Measurements from ENCODE around the gene SELENOI.

SELENOI gene

DNA sequence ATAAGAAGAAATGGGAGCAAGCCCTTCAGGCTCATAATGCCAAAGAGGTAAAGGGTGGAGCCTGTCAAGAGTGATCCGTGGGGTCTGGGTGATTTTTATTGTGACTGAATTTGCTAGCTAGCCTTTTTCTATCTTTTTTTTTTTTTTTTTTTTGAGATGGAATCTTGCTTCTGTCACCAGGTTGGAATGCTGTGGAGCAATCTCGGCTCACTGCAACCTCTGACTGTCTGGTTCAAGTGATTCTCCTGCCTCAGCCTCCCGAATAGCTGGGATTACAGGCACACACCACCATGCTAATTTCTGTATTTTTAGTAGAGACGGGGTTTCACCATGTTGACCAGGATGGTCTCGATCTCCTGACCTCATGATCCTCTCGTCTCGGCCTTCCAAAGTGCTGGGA, 84.9 kb downstream of the SELENOI start:
- Mint-ChIP-seq H3K9me3 (no peaks in the 10 kb centered on the region), H3K36me3 (ENCODE audit: low read depth) (no peaks in the 10 kb centered on the region), H3K4me3 (no peak overlapping the region), H3K27me3 (peaks cover 10% of the 10 kb centered on the region), H3K4me1 (ENCODE audit: low read depth) (no peaks in the 10 kb centered on the region), H3K27ac (no peak overlapping the region)
- DNase-seq: no peak

DNA sequence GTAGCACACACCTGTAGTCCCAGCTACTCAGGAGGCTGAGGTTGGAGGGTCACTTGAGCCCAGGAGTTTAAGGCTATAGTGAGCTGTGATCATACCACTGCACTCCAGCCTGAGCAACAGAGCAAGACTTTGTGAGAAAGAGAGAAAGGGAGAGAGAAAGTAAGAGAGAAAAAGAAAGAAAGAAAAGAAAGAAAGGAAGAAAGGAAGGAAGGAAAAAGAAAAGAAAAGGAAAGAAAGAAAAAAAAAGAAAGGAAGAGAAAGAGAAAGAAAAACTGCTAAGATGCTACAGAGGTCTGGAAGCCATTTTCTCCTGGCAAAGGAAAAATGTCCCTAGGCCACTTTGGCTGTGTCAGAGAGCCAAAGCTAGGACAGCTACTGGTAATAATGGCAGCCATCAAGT, 86.4 kb downstream of the SELENOI start:
- Mint-ChIP-seq H3K4me3 (no peak overlapping the region), H3K36me3 (ENCODE audit: low read depth) (no peaks in the 10 kb centered on the region), H3K9me3 (no peaks in the 10 kb centered on the region), H3K27ac (no peak overlapping the region), H3K27me3 (peaks cover 10% of the 10 kb centered on the region), H3K4me1 (ENCODE audit: low read depth) (no peaks in the 10 kb centered on the region)
- DNase-seq: no peak

DNA sequence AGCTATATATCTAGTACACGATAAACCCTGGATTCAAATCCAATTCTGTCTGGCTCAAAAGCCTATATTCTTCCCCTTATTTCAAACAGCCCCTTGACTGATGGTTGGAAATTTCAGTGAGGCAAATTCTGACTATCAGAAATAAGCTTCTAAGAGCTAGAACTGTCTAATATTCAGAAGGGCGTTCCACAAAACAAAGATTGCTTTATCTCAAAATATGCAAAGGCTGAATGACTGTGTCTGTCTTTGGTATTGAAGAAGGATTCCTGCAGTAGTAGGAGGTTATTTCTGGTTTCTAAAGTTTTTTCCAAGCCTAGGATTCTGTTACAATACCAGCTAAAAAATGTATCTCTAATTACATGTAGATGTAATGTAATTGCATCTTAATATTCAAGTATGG, 86.9 kb downstream of the SELENOI start:
- Mint-ChIP-seq H3K27ac (no peak overlapping the region), H3K36me3 (ENCODE audit: low read depth) (no peaks in the 10 kb centered on the region), H3K4me3 (no peak overlapping the region), H3K4me1 (ENCODE audit: low read depth) (no peaks in the 10 kb centered on the region), H3K9me3 (no peaks in the 10 kb centered on the region), H3K27me3 (peaks cover 10% of the 10 kb centered on the region)
- DNase-seq: no peak

DNA sequence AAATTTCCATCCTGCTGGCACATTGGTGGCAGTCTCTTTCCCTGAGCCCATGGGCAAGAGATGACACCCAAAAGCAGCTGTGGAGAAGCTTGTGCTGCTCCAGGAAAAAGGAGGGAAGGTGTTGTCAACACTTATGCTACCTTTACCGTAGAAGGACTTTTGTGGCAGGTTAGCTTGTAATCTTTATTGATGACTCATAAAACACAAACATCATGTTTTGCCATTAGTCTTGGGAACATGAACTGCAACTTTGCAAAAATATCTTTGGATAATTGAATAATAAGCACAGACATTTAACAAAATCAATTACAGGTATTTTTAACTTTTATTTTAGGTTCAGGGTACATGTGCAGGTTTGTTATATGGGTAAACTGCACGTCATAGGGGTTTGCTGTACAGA, 89.2 kb downstream of the SELENOI start:
- Mint-ChIP-seq H3K4me3 (no peak overlapping the region), H3K27me3 (peaks cover 15% of the 10 kb centered on the region), H3K27ac (no peak overlapping the region), H3K4me1 (ENCODE audit: low read depth) (no peaks in the 10 kb centered on the region), H3K9me3 (no peaks in the 10 kb centered on the region), H3K36me3 (ENCODE audit: low read depth) (no peaks in the 10 kb centered on the region)
- DNase-seq: no peak

DNA sequence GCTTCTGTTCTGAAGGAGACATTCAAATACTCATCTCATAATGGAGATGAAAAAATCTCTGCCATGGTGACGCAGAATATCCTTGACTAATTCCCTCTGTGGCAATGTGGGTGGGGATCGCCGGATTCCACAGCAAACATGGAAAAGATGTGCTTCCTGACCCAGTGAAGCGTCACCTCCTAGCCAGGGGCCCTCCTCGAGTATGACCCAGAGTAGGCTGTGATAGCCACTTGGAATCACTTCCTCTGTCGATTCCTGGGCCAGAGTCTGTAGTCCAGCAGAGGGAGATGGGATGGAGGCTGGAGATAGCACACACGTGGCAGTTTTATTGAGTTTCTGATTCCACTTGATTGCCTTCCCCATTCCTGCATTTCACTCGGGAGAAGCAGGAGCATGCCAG, 92.6 kb downstream of the SELENOI start:
- H3K4me1 Mint-ChIP-seq (ENCODE audit: low read depth): no peaks in the 10 kb centered on the region
- H3K27me3 Mint-ChIP-seq: peaks cover 4% of the 10 kb centered on the region
- no peak overlapping the region for H3K27ac Mint-ChIP-seq
- H3K36me3 Mint-ChIP-seq (ENCODE audit: low read depth): no peaks in the 10 kb centered on the region
- H3K9me3 Mint-ChIP-seq: no peaks in the 10 kb centered on the region
- no peak for DNase-seq
- no peak overlapping the region for H3K4me3 Mint-ChIP-seq

DNA sequence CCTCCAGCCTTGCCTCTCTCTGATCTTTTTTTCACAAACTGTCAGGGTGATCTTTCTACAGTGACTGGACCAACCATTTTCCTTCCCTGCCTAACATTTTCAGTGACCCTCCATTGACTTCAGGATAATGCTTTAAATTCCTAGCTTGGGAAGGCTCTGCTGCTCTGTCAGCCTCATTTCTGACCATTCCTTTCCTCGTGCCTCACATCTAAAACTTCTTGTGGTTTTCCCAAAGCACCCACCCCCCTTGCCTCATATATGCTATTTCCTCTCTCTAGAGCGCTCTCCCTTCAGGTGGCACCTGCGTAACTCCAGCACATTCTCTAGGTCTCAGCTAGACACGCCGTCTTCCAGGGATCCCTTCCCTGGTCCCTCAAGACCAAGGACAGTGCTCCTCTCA, 93.0 kb downstream of the SELENOI start:
- Mint-ChIP-seq H3K4me1 (ENCODE audit: low read depth) (no peaks in the 10 kb centered on the region), H3K27me3 (peaks cover 4% of the 10 kb centered on the region), H3K36me3 (ENCODE audit: low read depth) (no peaks in the 10 kb centered on the region), H3K4me3 (no peak overlapping the region), H3K9me3 (no peaks in the 10 kb centered on the region), H3K27ac (no peak overlapping the region)
- no peak for DNase-seq

DNA sequence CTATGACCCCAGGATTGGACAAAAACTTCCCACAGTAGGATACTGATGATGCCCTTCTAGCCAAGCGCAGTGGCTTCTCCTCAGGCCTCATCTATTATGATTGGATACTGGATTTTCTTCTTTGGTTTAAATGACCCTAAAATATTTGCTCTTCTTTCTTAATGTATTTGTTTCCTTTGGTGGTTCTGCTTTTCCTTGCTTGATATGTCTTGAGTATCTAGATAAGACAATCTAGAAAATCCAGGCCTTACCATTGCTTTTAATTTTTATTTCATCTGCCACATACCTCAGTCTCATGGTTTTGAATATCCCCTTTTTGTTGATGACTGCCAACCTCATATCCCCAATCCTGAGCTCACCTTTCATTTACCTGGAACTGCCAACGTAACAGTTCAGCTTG, 96.4 kb downstream of the SELENOI start:
- Mint-ChIP-seq H3K36me3 (ENCODE audit: low read depth) (no peaks in the 10 kb centered on the region), H3K9me3 (no peaks in the 10 kb centered on the region), H3K27ac (no peak overlapping the region), H3K27me3 (peaks cover 4% of the 10 kb centered on the region), H3K4me1 (ENCODE audit: low read depth) (no peaks in the 10 kb centered on the region), H3K4me3 (no peak overlapping the region)
- DNase-seq: no peak

DNA sequence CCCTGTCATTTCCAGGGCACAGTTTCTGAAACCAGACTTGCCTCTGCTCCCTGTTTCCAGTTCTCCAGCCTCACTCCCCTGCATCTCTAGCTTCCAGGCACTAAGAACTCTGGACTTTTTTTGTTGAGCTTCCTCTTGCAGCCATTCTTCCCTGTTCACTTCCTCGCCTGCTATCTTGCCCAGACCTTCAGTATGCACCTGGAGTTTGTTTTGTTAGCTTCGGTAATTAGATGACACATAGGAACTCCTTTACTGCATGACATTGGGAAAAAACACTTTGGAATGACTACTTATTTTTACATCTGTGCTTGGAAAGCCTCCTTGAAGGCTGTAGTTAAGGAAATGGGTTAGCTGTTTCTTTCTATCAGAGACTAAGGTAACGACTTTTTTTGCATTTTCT, 96.8 kb downstream of the SELENOI start:
- Mint-ChIP-seq H3K4me3 (no peak overlapping the region), H3K27me3 (peaks cover 4% of the 10 kb centered on the region), H3K4me1 (ENCODE audit: low read depth) (no peaks in the 10 kb centered on the region), H3K36me3 (ENCODE audit: low read depth) (no peaks in the 10 kb centered on the region), H3K27ac (no peak overlapping the region), H3K9me3 (no peaks in the 10 kb centered on the region)
- no peak for DNase-seq

DNA sequence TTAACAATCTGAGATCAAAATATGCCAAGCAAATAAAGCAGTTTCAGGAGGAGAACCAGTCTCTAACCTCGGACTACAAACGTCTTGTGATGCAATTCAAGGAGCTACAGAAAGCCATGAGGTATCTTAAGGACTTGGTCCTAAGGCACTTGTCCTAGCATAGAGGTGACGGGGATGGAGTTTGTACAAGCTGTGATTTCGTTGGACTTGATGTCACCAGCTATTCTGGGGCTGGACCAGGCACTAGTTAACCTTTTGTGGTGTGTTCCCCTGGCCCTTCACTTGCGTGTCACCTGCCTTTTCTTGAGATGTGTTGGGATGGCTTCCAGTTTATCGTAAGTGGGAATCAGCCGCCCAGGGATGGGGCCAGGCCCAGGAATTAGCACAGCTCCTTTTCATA, 98.3 kb downstream of the SELENOI start:
- no peak overlapping the region for H3K4me3 Mint-ChIP-seq
- no peaks in the 10 kb centered on the region for H3K4me1 Mint-ChIP-seq (ENCODE audit: low read depth)
- H3K9me3 Mint-ChIP-seq: no peaks in the 10 kb centered on the region
- H3K36me3 Mint-ChIP-seq (ENCODE audit: low read depth): no peaks in the 10 kb centered on the region
- no peak for DNase-seq
- no peak overlapping the region for H3K27ac Mint-ChIP-seq
- H3K27me3 Mint-ChIP-seq: peaks cover 1% of the 10 kb centered on the region
